ENCODE results near the gene ATRIP. TPM values are rescaled to one million over a fixed set of nuclear protein-coding genes. Genes with fewer than 3 reads are reported as not detected.

The ATRIP gene
- polyA plus RNA-seq, 3 donors, result 1.8 to 4.7 (median 2.8) TPM

DNA sequence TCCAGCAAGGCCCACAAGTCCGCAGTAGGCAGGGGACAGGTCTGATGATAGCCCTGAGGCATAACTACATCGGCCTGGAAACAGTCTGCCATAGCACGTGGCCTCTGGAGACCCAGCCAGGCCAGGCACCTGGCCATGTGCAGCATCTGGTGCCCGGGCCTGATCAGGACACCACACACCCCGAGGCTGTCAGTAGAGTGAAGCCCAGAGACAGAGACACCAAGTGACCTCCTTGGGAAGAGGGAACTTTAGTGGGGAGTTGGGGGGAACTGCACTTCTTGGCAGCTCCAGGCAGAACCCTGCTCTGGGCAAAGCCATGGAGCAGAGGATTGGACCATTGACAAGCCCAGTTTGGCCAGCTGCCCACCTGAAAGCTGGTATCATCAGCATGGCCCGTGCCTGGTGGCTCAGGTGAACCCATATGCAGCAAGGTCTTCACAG is 56.2 kb downstream of the ATRIP start:
- peaks cover 6 to 8% of the 10 kb centered on the region in 2 donors for H3K9me3 ChIP-seq (replicated peaks in 1 of 2; ENCODE audit: control insufficient read depth in 1 of 2, insufficient read depth in 1 of 2, low read length in 2 of 2)
- no peak for DNase-seq

DNA sequence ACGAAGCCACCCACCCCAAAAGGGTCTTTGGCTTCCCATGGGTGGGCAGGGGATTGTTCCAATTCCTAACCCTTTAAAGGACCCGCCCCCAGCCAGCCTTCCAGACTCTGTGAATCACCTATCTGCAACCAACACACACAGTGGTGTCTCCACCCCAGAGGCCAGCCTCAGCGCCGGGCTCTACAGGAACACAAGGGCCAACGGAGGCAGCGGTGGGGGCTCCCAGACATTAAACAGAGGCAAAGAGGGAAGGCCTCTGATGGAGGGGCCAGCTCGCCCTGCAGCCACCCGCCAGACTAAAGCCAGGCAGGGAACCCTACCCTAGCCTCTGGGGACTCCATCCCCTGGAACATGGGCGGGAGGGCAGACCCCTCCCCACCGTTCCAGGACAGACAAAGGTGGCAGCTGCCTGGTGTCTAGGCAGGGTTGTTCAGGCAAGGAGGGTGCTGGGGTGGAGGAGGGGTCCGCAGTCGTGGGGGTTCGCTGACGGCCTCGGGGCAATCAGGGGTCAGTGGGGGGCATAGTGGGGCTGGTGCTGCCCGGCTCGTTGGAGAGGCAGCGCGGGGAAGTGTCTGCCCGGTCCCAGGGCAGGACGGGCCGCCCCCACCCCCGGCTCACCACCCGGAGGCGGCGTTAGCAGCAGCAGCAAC is 57.0 kb downstream of the ATRIP start:
- H3K4me1 ChIP-seq (ENCODE audit: control insufficient read depth in 1 of 2, insufficient read depth in 2 of 2, low read length in 2 of 2), result peaks cover 38 to 49% of the 10 kb centered on the region in 2 donors
- peak in 1 of 3 donors; percentile 11 for DNase-seq
- peak overlapping the region; percentile 90 for H2AFZ ChIP-seq (ENCODE audit: insufficient read depth, low read depth, low read length, poor library complexity, severe bottlenecking)
- peak overlapping the region; percentile 50 to 89 for H3K27ac ChIP-seq (ENCODE audit: low read depth in 1 of 2, low read length in 2 of 2)
- Mint-ChIP-seq H3K27ac (peak overlapping the region; percentile 68 to 90 (median 79)), H3K9me3 (peaks cover 1 to 6% (median 3%) of the 10 kb centered on the region in 7 donors), H3K27me3 (ENCODE audit: low read depth in 3 of 3) (peaks cover 0 to 1% (median 0%) of the 10 kb centered on the region in 3 donors), H3K4me1 (peaks cover 63% of the 10 kb centered on the region), H3K36me3 (peaks cover 24 to 27% of the 10 kb centered on the region in 2 donors), H3K4me3 (peak overlapping the region; percentile 89 to 90)
- H4K20me1 ChIP-seq (ENCODE audit: insufficient read depth, low read length), result peaks cover 36% of the 10 kb centered on the region
- TF ChIP-seq, protein P1, sequence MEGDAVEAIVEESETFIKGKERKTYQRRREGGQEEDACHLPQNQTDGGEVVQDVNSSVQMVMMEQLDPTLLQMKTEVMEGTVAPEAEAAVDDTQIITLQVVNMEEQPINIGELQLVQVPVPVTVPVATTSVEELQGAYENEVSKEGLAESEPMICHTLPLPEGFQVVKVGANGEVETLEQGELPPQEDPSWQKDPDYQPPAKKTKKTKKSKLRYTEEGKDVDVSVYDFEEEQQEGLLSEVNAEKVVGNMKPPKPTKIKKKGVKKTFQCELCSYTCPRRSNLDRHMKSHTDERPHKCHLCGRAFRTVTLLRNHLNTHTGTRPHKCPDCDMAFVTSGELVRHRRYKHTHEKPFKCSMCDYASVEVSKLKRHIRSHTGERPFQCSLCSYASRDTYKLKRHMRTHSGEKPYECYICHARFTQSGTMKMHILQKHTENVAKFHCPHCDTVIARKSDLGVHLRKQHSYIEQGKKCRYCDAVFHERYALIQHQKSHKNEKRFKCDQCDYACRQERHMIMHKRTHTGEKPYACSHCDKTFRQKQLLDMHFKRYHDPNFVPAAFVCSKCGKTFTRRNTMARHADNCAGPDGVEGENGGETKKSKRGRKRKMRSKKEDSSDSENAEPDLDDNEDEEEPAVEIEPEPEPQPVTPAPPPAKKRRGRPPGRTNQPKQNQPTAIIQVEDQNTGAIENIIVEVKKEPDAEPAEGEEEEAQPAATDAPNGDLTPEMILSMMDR (IDR thresholded peaks at IDR 0.05), result no peak
- H3K4me3 ChIP-seq (replicated peaks in 1 of 3; ENCODE audit: low read depth in 2 of 3, low read length in 3 of 3), result peak overlapping the region; percentile 84 to 93 (median 87)
- H3K9me3 ChIP-seq (replicated peaks in 1 of 2; ENCODE audit: control insufficient read depth in 1 of 2, insufficient read depth in 1 of 2, low read length in 2 of 2), result peaks cover 2 to 3% of the 10 kb centered on the region in 2 donors
- H3K9ac ChIP-seq (ENCODE audit: insufficient read depth, low read length, poor library complexity, severe bottlenecking), result peak overlapping the region; percentile 89
- H3K4me2 ChIP-seq (replicated peaks; ENCODE audit: extremely low read depth, low read length, poor library complexity, severe bottlenecking), result peak overlapping the region; percentile 99
- no peaks in the 10 kb centered on the region for H3K27me3 ChIP-seq (ENCODE audit: control insufficient read depth in 2 of 2, insufficient read depth in 2 of 2, low read length in 2 of 2)
- H3K36me3 ChIP-seq (replicated peaks in 1 of 2; ENCODE audit: control insufficient read depth in 1 of 2, insufficient read depth in 2 of 2, low read length in 2 of 2), result peaks cover 0 to 29% of the 10 kb centered on the region in 2 donors
- WGBS (ENCODE audit: insufficient coverage), result 11% methylated on average over 23 of the region's 26 CpGs
- H3K79me2 ChIP-seq (ENCODE audit: insufficient read depth, low read length), result peaks cover 21% of the 10 kb centered on the region
- intact Hi-C loops (cut with micrococcal nuclease), result no loop called here

More for the DNA sequence above, 56.2 kb downstream of the ATRIP start:
- H3K9ac ChIP-seq (ENCODE audit: insufficient read depth, low read length, poor library complexity, severe bottlenecking), result peak overlapping the region; percentile 89
- H3K4me3 Mint-ChIP-seq, result peak overlapping the region; percentile 89 to 90
- H3K4me2 ChIP-seq (replicated peaks; ENCODE audit: extremely low read depth, low read length, poor library complexity, severe bottlenecking), result peak overlapping the region; percentile 99
- peaks cover 31 to 34% of the 10 kb centered on the region in 2 donors for H3K36me3 Mint-ChIP-seq
- H3K9me3 Mint-ChIP-seq, result peaks cover 7 to 12% (median 7%) of the 10 kb centered on the region in 7 donors
- peak overlapping the region in 1 of 2 donors; percentile 89 for H3K27ac ChIP-seq (ENCODE audit: low read depth in 1 of 2, low read length in 2 of 2)
- H3K27me3 Mint-ChIP-seq (ENCODE audit: low read depth in 3 of 3), result peaks cover 0 to 1% (median 0%) of the 10 kb centered on the region in 3 donors
- peaks cover 21% of the 10 kb centered on the region for H3K79me2 ChIP-seq (ENCODE audit: insufficient read depth, low read length)
- peaks cover 44% of the 10 kb centered on the region for H4K20me1 ChIP-seq (ENCODE audit: insufficient read depth, low read length)
- peak overlapping the region in 5 of 7 donors; percentile 35 to 82 (median 75) for H3K27ac Mint-ChIP-seq
- peak overlapping the region in 1 of 3 experiments; percentile 93 for H3K4me3 ChIP-seq (replicated peaks in 1 of 3; ENCODE audit: low read depth in 2 of 3, low read length in 3 of 3)
- H3K4me1 ChIP-seq (ENCODE audit: control insufficient read depth in 1 of 2, insufficient read depth in 2 of 2, low read length in 2 of 2), result peaks cover 33 to 42% of the 10 kb centered on the region in 2 donors
- intact Hi-C loops (cut with micrococcal nuclease), result no loop called here
- peaks cover 2 to 37% of the 10 kb centered on the region in 2 donors for H3K36me3 ChIP-seq (replicated peaks in 1 of 2; ENCODE audit: control insufficient read depth in 1 of 2, insufficient read depth in 2 of 2, low read length in 2 of 2)
- H2AFZ ChIP-seq (ENCODE audit: insufficient read depth, low read depth, low read length, poor library complexity, severe bottlenecking), result no peak overlapping the region
- H3K27me3 ChIP-seq (ENCODE audit: control insufficient read depth in 2 of 2, insufficient read depth in 2 of 2, low read length in 2 of 2), result no peaks in the 10 kb centered on the region
- TF ChIP-seq, protein P1 (IDR thresholded peaks at IDR 0.05), result no peak
- WGBS (ENCODE audit: insufficient coverage), result 100% methylated on average over 6 of the region's 6 CpGs
- H3K4me1 Mint-ChIP-seq, result peaks cover 58% of the 10 kb centered on the region
